Esophagus muscularis mucosa (tissue), 4 donors: Measurements from ENCODE around the gene MAP3K9.

ENCODE experiments used
- EP300 ChIP-seq: sonication (generic); formaldehyde crosslinking; IDR thresholded peaks from one replicate; pipeline ENCODE4 v1.6.1; 2017; ENCODE audit warnings: antibody characterized with exemption
- POLR2A ChIP-seq: fragments of 450-650 bp; IDR thresholded peaks from one replicate; pipeline ENCODE4 v1.6.1; 2017; ENCODE audit warnings: antibody characterized with exemption, moderate library complexity, mild to moderate bottlenecking, low read depth
- POLR2AphosphoS5 ChIP-seq, 2 donors: sonication (generic); formaldehyde crosslinking; IDR thresholded peaks; one replicate each; pipeline ENCODE4 v1.6.1; 2017; ENCODE audit warnings: antibody characterized with exemption in 2 of 2
- TF ChIP-seq, protein P1 (sequence below), 3 experiments: fragments of 200-600 bp in 2 of 3; fragments of 450-650 bp in 1 of 3; sonication (generic) in 2 of 3; IDR thresholded peaks; one replicate each; pipeline ENCODE4 v1.5.1; 2017 to 2019; ENCODE audit warnings: antibody characterized with exemption in 3 of 3, mild to moderate bottlenecking in 2 of 3, moderate library complexity in 1 of 3

DNA sequence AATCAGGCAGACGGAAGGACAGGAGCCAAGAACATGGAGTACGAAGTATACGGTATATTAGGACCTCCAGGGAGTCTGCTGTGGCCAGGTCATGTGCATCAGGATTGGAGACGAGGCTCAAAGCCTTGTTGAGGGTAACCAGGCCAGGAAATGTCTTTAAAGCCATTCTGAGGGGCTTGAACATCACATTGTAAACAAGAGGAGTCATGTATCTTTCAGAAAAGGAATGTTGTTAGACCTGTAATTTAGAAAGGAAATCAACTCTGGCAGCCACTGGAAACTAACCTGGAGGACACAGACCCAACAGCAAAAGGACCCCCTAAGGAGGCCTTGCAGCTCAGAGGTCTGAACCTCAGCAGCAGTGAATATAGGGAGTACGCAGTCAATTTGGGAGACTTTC, 7.5 kb downstream of the MAP3K9 start:
- TF ChIP-seq, protein P1, sequence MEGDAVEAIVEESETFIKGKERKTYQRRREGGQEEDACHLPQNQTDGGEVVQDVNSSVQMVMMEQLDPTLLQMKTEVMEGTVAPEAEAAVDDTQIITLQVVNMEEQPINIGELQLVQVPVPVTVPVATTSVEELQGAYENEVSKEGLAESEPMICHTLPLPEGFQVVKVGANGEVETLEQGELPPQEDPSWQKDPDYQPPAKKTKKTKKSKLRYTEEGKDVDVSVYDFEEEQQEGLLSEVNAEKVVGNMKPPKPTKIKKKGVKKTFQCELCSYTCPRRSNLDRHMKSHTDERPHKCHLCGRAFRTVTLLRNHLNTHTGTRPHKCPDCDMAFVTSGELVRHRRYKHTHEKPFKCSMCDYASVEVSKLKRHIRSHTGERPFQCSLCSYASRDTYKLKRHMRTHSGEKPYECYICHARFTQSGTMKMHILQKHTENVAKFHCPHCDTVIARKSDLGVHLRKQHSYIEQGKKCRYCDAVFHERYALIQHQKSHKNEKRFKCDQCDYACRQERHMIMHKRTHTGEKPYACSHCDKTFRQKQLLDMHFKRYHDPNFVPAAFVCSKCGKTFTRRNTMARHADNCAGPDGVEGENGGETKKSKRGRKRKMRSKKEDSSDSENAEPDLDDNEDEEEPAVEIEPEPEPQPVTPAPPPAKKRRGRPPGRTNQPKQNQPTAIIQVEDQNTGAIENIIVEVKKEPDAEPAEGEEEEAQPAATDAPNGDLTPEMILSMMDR (IDR thresholded peaks at IDR 0.05): no peak
- TF ChIP-seq POLR2A (no peak), POLR2AphosphoS5 (IDR thresholded peaks at IDR 0.05) (no peak), EP300 (no peak)
